NCI-H2227 (cell line): ENCODE results near the gene CD209.
"Not testable (repeated sequence)": the region's sequence is repeated elsewhere in the genome, so short reads cannot be mapped to it uniquely, and the experiment has no call there.

Source experiments
- DNase-seq: peaks from one replicate; lab custom pipeline; 2025; ENCODE audit not compliant: unreplicated experiment; lab: John Stamatoyannopoulos, UW

The CD209 gene

DNA sequence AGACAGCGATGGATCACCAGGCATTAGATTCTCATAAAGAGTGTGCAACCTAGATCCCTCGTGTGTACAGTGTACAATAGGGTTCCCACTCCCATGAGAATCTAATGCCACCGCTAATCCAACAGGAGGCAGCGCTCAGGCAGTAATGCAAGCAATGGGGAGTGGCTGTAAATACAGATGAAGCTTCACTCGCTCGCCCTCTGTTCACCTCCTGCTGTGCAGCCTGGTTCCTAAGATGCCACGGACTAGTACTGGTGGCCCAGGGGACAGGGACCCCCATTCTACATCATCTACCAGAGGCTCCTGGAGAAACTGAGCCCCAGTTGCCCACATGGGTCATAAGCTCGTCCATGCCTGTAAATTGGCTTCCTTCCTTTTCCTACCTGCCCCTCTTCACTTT lies 23.7 kb upstream of the CD209 start:
- no peak for DNase-seq

DNA sequence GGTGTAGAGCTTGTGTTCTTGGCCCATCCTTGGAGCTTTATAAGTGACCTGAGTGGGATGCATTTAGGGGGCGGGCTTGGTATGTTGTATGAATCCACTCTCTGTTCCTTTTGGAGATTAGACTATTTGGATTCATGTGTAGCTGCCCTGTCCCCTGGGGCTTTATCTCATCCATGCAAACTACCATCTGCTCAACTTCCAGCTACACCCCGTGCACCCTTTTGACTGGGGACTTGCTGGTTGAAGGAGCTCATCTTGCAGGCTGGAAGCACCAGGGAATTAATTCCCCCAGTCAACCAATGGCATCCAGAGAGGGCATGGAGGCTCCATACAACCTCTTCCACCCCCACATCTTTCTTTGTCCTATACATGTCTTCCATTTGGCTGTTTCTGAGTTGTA lies 21.8 kb upstream of the CD209 start:
- no peak for DNase-seq

GRCh38 chr19:7767487-7767886 lies 20.2 kb upstream of the CD209 start:
- no peak for DNase-seq

DNA sequence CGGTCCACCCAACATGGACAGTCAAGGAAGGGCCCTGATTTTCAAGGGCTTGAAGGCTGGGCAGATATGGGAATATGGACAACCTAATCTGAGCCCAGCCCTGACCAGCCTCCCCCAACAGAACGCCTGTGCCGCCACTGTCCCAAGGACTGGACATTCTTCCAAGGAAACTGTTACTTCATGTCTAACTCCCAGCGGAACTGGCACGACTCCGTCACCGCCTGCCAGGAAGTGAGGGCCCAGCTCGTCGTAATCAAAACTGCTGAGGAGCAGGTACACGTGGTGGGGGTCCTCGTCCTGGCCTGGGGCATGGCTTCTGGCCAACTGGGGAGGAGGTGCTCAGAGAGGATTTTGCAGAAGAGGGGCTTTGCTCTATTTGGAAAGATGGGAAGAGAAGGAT lies 19.2 kb upstream of the CD209 start:
- no peak for DNase-seq

GRCh38 chr19:7765043-7765442 lies 17.7 kb upstream of the CD209 start:
- not testable (repeated sequence) for DNase-seq

DNA sequence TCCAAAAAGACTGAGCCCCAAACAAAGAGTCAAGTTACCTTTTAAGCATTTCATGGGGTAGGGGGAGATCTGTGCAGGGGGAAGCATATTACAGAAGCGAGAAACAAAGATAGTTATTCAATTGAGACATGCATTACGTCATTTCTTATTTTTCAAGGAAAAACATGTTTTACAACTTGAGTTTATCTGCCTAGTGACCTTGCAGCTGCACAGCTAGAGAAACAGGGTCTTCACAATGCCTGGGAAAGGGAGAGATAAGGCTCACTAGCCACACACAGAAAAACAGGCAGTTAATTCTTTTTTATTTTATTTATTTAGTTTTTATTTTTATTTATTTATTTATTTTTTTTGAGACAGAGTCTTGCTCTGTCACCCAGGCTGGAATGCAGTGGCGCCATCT lies 16.8 kb upstream of the CD209 start:
- not testable (repeated sequence) for DNase-seq

- DNase-seq, result no peak
Measured at GRCh38 chr19:7763696-7764095, 16.4 kb upstream of the CD209 start.

- no peak for DNase-seq
Measured at GRCh38 chr19:7762719-7763293, 15.5 kb upstream of the CD209 start, which contains the start of gene CLEC4M. CLEC4M (plus strand) TSS chr19:7763243; CDS start chr19:7763267, 24 bp downstream.

GRCh38 chr19:7759156-7759555 lies 11.8 kb upstream of the CD209 start:
- DNase-seq, result peak; percentile 13

GRCh38 chr19:7757358-7757757 lies 10.0 kb upstream of the CD209 start:
- no peak for DNase-seq

DNA sequence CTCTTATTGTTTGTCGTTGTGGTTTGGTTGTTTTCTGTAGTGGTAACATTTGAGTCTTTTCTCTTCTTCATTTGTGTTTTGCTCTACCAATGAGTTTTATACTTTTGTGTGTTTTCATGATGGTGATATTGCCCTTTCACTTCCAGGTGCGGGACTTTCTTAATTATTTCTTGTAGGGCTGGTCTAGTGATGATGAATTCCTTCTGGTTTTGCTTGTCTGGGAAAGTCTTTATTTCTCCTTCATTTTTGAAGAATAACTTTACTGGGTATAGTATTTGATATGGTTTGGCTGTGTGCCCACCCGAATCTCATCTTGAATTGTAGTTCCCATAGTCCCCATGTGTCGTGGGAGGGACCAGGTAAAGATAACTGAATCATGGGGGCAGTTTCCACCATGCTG lies 8.9 kb upstream of the CD209 start:
- DNase-seq, result no peak

DNA sequence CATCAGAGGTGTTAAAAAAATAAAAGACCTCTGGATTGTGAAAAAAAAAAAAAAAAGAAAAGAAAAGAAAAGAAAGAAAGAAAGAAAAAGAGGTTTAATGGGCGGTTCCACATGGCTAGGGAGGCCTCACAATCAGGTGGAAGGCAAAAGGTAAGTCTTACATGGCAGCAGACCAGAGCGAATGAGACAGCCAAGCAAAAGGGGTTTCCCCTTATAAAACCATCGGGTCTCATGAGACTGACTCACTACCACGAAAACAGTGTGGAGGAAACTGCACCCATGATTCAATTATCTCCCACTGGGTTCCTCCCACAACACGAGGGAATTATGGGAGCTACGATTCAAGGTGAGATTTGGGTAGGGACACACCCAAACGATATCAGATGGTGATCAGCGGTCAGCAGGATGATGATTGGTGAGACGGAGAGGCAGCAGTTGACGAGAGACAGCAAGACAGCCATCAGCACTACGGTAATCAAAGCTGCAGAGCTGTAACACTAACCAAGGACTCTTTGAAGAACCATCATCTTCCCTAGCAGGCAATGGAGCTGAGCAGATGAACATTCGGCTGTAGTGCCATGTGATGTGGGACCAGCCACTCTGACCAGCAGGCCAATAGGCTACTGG lies 3.9 kb upstream of the CD209 start:
- DNase-seq, result no peak

DNA sequence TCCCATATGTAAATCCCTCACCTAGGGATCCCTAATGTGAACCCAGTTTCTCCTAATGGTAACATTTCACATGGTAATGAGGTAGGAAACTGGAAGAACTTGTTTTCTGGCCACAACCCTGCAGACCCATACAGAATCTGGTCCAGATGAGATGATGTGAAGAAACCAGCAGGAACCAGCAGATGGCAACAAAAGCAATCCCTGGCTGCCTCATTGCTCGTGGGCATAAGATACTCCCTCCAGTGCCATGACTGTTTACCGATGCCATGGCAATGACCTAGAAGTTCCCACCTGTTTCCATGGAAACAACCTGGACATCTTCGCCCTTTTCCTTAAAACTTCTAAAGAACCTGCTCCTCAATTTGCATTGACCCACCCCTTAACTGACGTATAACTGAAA lies 1.4 kb upstream of the CD209 start:
- DNase-seq, result no peak

DNA sequence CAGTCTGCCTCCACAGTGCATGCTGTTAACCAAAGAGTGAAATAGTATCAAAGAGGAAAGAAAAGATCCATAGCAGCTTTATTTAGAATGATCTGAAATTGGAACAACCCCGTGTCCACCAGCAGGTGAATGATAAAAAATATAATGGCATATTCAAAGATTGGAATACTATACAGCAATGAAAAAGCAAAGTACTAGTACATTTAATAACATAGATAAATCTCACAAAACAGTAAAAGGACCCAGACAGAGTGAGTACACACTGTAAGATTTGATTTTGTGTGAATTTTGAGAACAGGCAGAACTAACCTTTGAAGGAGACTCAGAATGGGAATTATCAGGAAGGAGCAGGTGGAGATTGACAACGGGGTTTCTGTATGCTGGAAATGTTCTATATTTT lies 837 bp upstream of the CD209 start:
- no peak for DNase-seq

DNA sequence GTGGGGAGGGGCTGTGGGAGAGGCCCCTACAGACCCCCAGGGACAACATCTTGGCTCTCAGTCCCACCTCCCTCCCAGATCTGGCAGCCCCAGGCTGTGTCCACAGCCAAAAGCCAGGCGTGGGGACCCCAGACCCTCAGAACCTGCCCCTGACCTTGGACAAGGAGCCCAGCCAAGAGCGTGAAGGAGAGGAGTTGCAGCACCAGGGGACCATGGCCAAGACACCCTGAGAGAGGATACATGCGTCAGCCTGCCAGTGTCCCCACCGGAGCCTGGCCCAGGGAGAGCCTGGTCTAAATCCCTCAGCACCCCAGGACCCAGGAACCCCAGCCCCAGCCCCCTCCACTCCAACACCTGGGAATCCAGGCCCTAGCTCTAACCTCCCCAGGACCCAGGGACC lies 1.0 kb downstream of the CD209 start:
- not testable (repeated sequence) for DNase-seq

DNA sequence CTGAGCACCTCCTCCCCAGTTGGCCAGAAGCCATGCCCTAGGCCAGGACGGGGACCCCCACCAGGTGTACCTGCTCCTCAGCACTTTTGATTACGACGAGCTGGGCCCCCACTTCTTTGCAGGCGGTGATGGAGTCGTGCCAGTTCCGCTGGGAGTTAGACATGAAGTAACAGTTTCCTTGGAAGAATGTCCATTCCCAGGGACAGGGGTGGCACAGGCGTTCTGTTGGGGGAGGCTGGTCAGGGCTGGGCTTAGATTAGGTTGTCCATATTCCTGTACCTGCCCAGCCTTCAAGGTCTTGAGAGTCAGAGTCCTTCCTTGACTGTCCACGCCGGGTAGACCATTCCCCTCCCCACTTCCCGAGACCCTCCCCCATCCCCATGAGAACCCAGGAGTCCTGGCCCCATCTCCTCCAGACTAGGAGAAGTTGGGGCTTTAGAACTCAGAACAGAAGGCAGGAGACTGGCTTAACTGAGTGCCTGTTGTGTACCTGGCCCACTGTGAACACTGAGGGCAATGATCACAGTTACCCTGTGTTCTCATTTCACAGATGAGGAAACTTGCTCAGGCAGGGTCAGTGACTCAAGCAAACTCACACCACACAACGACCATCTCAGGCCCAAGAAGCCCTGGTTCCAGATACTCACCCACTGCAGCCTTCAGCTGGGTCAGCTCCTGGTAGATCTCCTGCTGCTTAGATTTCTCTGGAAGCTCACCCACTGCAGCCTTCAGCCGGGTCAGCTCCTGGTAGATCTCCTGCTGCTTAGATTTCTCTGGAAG lies 2.3 kb downstream of the CD209 start:
- no peak for DNase-seq

- DNase-seq, result no peak
Measured at GRCh38 chr19:7744199-7744786, 3.0 kb downstream of the CD209 start.

- no peak for DNase-seq
Measured at GRCh38 chr19:7743425-7743841, 3.9 kb downstream of the CD209 start.

DNA sequence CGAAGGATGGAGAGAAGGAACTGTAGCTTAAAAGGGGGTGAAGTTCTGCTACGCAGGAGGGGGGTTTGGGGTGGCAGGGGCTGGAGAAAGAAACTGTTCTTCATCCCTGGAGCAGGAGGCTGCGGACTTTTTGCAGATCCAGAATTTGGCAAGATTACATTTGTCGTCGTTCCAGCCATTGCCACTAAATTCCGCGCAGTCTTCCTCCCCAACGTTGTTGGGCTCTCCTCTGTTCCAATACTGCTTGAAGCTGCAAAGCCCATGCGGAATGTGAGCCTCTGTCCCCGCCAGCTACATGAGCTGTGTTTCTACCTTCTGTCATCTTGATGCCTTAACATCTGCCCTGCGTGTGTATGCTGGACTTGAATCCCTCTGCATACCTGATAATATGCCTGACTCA lies 4.3 kb downstream of the CD209 start:
- DNase-seq, result no peak

DNA sequence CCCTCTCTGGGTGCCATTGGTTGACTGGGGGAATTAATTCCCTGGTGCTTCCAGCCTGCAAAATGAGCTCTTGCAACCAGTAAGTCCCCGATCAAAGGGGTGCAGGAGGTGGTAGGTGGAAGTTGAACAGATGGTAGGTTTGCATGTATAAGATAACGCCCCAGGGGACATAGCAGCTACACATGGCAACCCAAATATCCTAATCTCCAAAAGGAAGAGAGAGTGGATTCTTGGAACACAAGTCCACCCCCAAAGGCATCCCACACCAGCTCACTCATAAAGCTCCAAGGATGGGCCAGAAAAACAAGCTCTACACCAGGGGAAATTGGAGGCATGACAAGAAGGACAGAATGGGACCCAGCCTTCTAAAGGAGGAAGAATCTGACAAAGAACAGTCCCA lies 4.8 kb downstream of the CD209 start:
- no peak for DNase-seq

DNA sequence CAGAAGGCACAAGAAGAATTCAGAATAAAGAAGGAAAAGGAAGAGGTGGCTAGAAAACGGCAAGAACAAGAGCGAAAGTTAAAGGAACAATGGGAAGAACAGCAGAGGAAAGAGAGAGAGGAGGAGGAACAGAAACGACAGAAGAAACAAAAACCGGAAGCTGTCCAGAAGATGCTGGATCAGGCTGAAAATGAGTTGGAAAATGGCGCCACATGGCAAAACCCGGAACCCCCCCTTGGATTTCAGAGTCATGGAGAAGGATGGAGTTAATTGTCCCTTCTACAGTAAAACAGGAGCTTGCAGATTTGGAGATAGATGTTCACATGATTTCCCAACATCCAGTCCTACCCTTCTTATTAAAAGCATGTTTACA lies 6.7 kb downstream of the CD209 start:
- no peak for DNase-seq
